ENCODE measurements around the gene BNIP3. TPM values are rescaled to one million over a fixed set of nuclear protein-coding genes. Genes with fewer than 3 reads are reported as not detected.
"Not testable (repeated sequence)": the region's sequence is repeated elsewhere in the genome, so short reads cannot be mapped to it uniquely, and the experiment has no call there.

The BNIP3 gene
- total RNA-seq, 1 donor from 2014 or later: 85.7 TPM

GRCh38 chr10:132002004-132002403 lies 20.3 kb upstream of the BNIP3 start:
- no peak for DNase-seq (ENCODE audit: low read depth, low spot score)

GRCh38 chr10:132001238-132001972 lies 19.7 kb upstream of the BNIP3 start:
- DNase-seq (ENCODE audit: low read depth, low spot score): no peak

DNA sequence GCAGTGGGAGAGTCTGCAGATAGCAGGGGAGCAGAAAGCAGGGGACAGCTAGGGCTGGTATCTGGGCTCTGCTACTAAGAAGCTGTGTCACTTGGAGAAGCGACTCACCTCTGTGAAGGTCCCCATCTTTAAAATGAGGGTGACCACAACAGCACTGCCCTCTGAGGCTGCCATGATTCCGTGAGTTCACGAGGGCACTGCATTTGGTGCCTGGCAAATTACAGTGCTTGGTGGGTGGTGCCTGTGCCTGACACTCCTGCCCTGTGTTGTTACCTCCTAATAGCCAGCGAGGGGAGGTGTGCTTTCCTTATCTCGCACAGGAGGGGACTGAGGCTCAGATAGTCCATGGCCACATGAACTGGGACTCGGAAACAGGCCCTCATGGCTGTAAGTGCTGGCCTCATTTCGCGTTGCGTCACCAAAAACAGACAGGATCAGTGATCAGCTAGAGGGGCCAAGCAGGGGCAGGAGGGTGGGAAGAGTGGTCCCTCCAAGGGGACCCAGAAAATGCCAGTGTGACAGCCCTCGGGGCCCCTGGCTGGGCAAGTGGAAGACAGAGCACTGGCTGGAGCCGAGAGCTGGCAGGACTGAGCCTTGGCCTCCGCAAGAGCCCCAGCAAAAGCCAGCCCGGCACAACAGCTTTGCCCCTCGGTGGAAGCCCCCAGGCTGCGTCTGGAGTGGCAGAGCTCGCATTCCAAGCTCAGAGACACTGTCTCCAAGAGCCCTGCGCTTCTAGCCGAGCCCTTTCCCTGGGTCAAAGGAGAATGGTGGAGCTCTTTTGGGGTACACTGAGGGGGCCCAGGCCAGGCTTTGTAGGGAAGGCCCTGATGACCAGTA lies 17.3 kb upstream of the BNIP3 start:
- no peak for DNase-seq (ENCODE audit: low read depth, low spot score)

- no peak for DNase-seq (ENCODE audit: low read depth, low spot score)
These were observed 16.5 kb upstream of the BNIP3 start for GRCh38 chr10:131998050-131998844.

DNA sequence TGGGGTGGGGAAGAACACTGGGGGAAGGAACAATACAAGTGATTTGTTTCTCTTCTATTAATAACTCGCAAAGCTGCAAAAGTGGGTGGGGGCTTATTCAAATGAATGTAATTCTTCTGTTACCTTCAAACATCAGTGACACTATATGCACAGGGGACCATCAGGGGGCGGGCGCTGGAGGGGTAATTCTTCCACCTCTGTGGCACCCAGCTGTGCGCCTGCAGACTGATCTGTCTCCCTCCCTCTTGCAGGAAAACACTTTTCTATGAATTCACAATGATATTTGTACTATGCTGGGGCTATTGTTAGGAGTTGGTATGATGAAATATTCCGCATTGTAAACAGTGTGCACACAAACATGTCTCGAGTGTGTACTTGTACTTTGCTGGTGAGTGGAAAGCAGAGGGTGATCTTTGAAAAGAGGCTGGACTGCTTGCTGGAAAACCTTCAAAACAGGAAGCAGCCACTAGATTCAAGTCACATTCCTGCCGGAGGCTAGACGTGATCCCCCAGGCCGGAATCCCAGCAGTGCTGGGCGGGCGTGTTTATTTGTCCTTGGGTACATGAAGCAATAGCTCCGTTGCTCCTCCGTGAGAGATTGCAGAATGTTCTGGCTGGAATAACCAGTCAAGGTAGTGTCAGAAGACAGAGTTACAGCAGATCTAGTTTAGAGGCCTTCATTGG lies 15.8 kb upstream of the BNIP3 start:
- peak; percentile 43 for DNase-seq (ENCODE audit: low read depth, low spot score)

GRCh38 chr10:131996466-131997365 lies 15.0 kb upstream of the BNIP3 start:
- DNase-seq (ENCODE audit: low read depth, low spot score): no peak

- no peak for DNase-seq (ENCODE audit: low read depth, low spot score)
These were observed 12.7 kb upstream of the BNIP3 start for GRCh38 chr10:131994435-131994834.

- DNase-seq (ENCODE audit: low read depth, low spot score): no peak
These were observed 11.6 kb upstream of the BNIP3 start for GRCh38 chr10:131993275-131993674.

DNA sequence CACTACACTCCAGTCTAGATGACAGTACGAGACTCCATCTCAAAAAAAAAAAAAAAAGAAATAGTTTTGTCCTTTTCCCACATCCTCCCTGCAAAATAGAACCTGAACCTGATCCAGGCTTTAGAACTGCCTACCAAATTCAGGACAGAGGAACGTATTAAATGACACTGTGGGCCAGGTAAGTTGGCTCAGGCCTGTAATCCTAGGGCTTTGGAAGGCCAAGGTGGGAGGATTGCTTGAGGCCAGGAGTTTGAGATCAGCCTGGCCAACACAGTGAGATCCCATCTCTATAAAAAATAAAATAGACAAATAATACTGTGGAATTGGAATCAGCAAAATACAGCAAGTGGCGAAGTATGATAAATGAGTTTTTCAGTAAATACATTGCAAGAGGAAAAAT lies 10.0 kb upstream of the BNIP3 start:
- DNase-seq (ENCODE audit: low read depth, low spot score): no peak

GRCh38 chr10:131987786-131988185 lies 6.1 kb upstream of the BNIP3 start:
- DNase-seq (ENCODE audit: low read depth, low spot score): not testable (repeated sequence)

DNA sequence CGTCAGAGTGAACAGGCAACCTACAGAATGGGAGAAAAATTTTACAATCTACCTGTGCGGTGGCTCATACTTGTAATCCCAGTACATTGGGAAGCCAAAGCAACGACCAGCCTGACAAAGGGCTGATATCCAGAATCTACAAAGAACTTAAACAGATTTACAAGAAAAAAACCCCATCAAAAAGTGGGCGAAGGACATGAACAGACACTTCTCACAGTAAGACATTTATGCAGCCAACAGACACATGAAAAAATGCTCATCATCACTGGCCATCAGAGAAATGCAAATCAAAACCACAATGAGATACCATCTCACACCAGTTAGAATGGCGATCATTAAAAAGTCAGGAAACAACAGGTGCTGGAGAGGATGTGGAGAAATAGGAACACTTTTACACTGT lies 5.6 kb upstream of the BNIP3 start:
- not testable (repeated sequence) for DNase-seq (ENCODE audit: low read depth, low spot score)

DNA sequence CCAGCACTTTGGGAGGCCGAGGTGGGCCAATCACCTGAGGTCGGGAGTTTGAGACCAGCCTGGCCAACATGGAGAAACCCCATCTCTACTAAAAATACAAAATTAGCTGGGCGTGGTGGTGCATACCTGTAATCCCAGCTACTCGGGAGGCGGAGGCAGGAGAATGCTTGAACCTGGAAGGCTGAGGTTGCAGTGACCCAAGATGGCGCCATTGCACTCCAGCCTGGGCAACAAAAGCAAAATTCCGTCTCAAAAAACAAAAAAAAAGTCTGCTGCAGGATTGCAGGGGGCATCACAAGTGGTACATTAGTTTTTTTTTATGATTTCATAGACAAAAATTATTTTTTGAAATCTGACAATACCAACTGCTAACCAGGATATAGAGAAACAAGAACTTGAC lies 5.1 kb upstream of the BNIP3 start:
- DNase-seq (ENCODE audit: low read depth, low spot score): not testable (repeated sequence)

DNA sequence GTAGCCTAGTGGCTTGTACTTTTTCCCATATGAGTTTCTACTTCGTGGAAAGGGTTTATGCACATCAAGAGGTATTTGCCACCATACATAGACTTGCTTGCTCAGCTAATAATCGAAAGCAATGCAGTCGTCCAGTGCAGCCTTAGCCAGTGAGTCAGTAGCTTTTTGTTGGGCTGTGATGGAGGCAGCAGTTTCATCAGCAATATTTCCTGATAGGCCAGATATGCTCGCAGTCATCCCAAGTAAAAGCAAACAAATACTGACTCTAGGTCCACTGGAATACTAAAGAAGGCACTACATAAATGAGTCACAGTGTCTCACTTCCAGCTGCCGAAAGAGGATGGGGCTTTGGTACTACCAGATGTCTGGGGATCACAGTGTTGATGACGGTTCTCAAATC lies 2.1 kb upstream of the BNIP3 start:
- DNase-seq (ENCODE audit: low read depth, low spot score): no peak

DNA sequence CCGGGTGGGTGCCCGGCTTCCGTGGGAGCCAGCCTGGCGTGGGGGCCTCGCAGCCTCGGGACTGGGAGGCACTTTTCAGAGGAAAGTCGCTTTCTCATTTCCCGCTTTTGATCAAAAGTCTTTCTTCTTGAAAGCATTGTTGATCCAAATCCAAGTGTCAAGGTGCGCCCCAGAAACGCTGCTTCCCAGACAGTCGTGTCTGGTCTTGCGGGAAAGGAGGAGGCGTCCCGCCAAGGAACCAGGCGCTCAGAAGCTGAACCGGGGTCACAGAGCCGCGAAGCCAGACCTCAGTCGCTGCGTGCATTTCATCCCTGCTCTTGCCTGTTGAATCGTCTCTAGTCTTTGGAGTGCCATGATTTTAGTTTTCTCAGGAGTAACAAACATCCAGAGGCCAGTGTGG lies 1.1 kb upstream of the BNIP3 start:
- DNase-seq (ENCODE audit: low read depth, low spot score): no peak

DNA sequence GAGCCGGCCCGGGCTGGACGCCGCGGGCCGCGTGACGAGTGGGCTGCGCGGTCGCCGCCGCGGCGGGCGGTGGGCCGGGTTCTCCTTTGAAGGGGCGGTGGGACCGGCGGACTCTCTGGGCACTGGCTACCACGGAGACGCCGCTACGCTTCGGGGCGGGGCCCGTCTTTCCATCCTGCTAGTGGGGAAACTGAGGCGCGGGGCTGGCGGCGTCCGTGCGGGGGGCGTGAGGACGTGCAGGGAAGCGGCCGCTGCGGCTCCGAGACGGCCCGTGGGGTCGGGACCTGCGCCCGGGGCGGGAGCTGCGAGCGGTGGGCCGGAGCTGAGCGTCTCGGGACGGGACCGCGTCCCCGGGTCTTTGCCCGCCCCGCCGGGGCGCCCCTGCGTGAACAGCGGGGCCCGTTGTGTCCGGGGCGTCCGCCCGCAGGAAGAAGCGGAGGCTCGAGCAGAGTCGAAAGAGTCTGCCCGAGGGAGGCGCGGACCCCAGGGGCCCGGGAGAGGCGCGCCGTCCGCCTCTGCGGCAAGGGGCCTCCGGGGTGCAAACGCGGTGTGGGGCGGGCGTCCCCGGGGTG lies 548 bp upstream of the BNIP3 start:
- DNase-seq (ENCODE audit: low read depth, low spot score): no peak

DNA sequence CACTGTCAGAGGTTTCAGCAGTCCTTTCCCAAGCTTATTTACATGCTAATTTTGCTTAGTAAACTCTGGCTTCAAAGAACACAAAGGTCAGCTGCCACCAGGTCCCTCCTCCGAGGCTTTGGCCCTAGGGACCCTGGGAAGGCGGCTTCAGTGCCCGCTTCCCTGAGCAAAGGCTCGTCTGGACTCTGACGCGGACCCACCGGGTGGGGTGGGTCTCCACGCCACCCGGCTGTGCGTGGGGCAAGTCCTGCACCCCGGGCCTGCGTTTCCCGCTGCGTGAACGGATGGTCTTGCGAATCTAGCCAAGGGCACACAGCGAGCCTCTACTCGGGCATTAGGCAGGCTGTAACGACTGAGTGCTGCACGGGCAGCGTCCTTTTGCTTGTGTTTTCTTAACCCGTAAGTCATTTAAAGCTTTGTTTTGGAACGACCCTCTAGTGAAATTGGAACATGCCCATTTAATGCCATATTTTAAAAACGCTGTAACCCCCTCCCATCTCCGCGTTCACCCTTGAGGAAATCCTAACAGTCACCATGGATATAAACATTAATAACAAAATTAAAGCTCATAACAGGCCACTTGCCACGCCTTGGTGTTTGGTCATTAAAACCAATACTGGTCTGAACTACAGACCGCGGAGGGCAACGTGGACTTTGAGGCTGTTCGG lies 828 bp downstream of the BNIP3 start:
- DNase-seq (ENCODE audit: low read depth, low spot score): no peak

GRCh38 chr10:131980321-131980720 lies 1.4 kb downstream of the BNIP3 start:
- DNase-seq (ENCODE audit: low read depth, low spot score): no peak

DNA sequence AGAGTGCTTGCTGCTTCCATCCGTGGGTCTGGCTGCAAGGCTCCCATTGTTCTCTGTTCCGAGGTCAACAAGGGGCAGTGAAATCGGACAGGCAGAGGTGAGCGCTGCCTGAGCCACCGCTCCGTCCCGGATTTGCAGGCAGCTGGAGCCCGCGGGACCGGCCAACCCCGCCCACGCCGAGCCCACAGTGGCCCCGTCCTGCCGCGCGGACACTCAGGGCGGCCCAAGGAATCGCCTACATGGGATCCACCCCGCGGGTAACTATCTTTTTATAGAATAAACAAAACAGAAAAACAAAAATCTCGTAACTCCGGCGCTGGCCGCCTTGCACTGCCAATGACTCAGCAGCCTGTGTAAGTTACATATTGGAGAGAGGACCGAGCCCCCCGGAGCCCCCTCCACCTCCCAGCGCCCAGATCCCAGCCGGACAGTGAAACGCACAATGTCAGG lies 1.9 kb downstream of the BNIP3 start:
- no peak for DNase-seq (ENCODE audit: low read depth, low spot score)

DNA sequence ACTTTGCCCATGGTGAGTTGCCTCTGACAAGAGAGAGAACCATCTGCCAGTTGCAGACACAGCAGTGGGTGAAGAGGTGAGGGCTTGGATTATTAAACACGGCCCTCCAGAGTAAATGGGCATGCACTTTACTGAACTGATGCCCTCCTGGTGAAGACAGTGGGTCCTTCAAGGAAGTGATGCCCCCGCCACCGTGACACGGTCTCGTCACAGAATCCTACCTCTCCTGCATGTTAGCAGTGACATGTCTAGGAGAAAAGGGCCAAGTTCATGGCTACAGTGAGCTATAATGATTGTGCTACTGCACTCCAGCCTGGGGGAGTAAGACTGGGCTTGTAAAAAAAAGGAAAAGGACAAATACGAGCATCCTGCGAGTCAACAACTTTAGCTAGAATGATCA lies 2.4 kb downstream of the BNIP3 start:
- no peak for DNase-seq (ENCODE audit: low read depth, low spot score)
